Effector memory CD8-positive, alpha-beta T cell (primary cell): Measurements from ENCODE around the gene INPP5F.

ENCODE experiments used
- ATAC-seq: fragments of 150-1000 bp; cut with Tn5 transposase; replicated peaks from 2 replicates; pipeline ENCODE4 v1.10.0; 2021; ENCODE audit warnings: mild to moderate bottlenecking, moderate library complexity
- DNase-seq, 3 experiments: peaks; one replicate each; pipeline ENCODE4 v3.0.0; 2021
- H3K27ac Mint-ChIP-seq, 2 donors: one replicate each; pipeline ENCODE4 v1.8.0; 2022; ENCODE audit warnings: mild to moderate bottlenecking in 2 of 2, mixed read lengths in 2 of 2, moderate library complexity in 2 of 2
- H3K27me3 Mint-ChIP-seq, 2 donors: one replicate each; pipeline ENCODE4 v1.8.0; 2022; ENCODE audit warnings: mixed read lengths in 2 of 2
- H3K36me3 Mint-ChIP-seq: one replicate; pipeline ENCODE4 v1.8.0; 2022; ENCODE audit warnings: mild to moderate bottlenecking, moderate library complexity, mixed read lengths; ENCODE audit not compliant: insufficient read depth
- H3K4me1 Mint-ChIP-seq, 2 donors: one replicate each; pipeline ENCODE4 v1.8.0; 2022; ENCODE audit warnings: low read depth in 2 of 2, mixed read lengths in 2 of 2
- H3K4me3 Mint-ChIP-seq, 2 donors: one replicate each; pipeline ENCODE4 v1.8.0; 2022; ENCODE audit warnings: mild to moderate bottlenecking in 2 of 2, mixed read lengths in 2 of 2, moderate library complexity in 2 of 2
- H3K9me3 Mint-ChIP-seq, 2 donors: one replicate each; pipeline ENCODE4 v1.8.0; 2022; ENCODE audit warnings: mixed read lengths in 2 of 2

Gene INPP5F

DNA sequence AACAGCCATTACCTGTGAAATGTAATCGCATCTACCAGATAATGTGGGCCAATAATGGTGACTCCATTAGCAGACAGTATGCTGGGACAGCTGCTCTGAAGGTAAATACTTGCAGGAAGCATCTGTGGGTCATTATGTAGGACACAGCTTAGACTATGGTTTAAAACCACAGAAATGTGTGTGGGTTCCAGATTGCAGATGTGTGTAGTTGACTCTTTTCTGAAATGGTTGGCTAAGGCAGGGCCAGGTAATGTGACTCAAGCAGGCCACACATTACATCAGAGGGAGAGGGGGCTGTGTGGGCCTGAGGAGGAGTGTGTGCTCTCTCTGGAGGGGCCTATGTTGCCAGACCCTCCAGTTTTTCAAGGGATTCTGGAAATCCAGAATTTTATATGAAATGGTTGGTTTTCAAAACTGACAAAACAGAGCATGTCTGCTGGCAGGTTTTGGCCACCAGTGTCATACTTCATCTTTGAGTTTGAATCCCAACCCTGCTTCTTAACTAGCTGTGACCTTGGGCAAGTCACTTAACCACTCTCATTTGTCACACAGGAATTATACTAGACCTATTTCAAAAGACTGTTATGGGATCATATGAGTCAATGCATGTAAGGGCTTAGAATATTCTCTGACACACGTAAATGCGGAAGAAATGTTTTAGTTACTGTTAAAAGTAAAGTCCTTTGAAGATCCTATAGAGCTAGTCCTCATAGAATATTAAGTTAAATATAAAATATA, 82.3 kb downstream of the INPP5F start:
- Mint-ChIP-seq H3K4me1 (peaks cover 0 to 1% of the 10 kb centered on the region in 2 donors), H3K9me3 (no peaks in the 10 kb centered on the region), H3K4me3 (no peak overlapping the region), H3K36me3 (peaks cover 3% of the 10 kb centered on the region), H3K27ac (no peak overlapping the region), H3K27me3 (no peaks in the 10 kb centered on the region)
- no peak for DNase-seq
- ATAC-seq: peak; percentile 96

DNA sequence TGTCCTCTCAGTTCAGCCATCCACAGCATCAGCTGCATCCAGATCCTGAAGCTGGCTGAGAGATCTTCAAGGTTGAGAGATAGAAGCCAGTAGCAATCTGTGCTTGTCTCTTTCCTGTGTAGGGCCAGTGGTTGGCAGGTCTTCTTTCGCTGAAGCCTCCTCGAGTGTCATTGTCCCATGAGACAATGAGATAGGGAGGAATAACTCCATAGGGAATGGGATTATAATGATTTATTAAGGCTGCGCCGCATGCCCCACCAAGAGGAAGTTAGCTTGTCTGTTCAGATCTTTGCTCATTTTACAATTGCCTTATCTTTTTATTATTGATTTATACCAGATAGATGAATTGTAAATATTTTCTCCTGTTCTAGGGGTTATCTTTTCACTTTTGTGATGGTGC, 85.3 kb downstream of the INPP5F start:
- peaks cover 0 to 3% of the 10 kb centered on the region in 2 donors for H3K4me1 Mint-ChIP-seq
- DNase-seq (no peak), ATAC-seq (no peak)
- H3K9me3 Mint-ChIP-seq: no peaks in the 10 kb centered on the region
- no peak overlapping the region for H3K4me3 Mint-ChIP-seq
- no peaks in the 10 kb centered on the region for H3K36me3 Mint-ChIP-seq
- H3K27ac Mint-ChIP-seq: no peak overlapping the region
- no peaks in the 10 kb centered on the region for H3K27me3 Mint-ChIP-seq

DNA sequence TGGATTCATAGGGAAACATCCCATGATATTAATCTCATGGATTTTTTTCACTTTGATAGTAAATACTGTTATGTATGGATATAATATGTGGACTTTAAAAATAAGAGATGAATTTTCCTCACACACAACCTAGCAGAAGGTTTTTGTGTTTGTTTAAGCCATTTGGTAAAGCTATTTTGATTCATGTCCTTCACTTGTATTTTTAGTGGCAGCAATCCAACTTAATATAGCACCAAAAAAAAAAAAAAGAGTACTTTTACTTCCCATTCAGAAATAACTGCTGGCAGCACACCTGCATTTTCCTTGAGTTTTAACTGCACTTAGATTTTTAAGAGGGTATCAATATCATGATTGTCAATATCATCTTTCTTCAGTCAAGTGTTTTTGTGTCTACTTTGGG, 86.8 kb downstream of the INPP5F start:
- H3K4me1 Mint-ChIP-seq: peaks cover 0 to 3% of the 10 kb centered on the region in 2 donors
- H3K27ac Mint-ChIP-seq: no peak overlapping the region
- H3K36me3 Mint-ChIP-seq: no peaks in the 10 kb centered on the region

DNA sequence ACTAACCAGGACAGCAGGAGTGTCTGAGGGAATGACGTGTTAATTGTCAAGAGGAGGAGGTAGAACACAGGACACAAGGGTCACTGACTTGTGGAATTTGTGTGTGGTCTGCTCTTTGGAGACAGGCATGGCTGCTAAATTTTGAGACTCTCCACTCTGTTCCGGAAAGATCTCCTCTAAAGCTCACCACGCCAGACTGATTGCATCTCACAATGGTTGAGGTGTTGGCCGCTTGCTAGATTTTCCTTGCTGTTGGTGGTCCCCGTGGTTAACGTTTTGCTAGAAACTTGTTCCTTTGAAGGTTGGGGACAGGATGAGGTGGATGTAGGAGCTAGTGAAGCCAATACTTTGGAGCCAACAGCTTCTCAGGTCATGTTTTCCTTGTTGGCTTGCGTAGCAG, 89.8 kb downstream of the INPP5F start:
- Mint-ChIP-seq H3K36me3 (no peaks in the 10 kb centered on the region), H3K4me3 (no peak overlapping the region), H3K27me3 (no peaks in the 10 kb centered on the region), H3K27ac (no peak overlapping the region), H3K4me1 (peaks cover 0 to 2% of the 10 kb centered on the region in 2 donors), H3K9me3 (no peaks in the 10 kb centered on the region)
- no peak for DNase-seq
- peak; percentile 45 for ATAC-seq

More for the DNA sequence above, 86.8 kb downstream of the INPP5F start:
- DNase-seq (no peak), ATAC-seq (no peak)
- H3K4me3 Mint-ChIP-seq: no peak overlapping the region
- no peaks in the 10 kb centered on the region for H3K9me3 Mint-ChIP-seq
- H3K27me3 Mint-ChIP-seq: no peaks in the 10 kb centered on the region

DNA sequence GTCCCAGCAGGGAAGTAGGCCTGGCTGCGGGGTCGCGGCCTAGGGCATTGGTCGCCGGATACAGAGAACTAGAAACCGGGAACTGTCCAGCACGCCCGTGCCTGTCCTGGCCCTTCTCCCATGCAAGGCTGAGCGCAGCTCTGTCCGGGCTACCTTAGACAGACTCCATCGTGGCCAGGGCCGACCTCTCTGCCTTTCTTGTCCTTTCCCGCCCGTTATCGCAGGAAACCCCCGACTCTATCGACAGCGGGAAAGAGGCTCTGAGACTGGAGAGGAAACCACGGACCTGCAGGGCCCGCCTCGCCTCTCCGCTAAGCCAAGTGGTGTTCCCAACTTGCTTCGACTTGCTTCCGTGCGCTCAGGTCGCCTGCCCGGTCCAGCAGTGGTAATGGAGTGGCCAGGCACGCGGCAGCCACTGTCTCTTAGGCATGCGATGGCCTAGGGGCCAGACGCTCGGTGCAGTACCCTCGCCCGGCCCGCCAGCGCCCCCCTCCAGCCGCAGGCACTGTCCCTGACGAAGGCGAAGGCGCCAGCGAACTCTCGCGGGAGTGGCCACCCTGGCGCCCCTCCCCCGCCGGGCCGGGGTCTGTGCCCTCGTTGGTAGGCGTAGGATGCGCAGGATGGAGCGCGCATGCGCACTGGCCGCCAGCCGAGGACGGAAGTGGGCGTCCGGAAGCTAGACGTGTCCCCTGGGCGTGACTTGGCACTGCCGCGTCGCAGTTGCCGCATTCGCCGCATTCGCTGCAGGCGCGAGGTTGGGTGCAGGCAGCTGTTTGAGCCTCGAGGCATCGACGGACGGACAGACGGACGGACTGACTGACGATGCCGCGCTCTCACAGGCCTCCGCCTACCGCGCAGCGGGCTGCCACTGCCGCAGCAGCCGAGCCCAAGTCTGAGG, 92.4 kb downstream of the INPP5F start:
- no peaks in the 10 kb centered on the region for H3K36me3 Mint-ChIP-seq
- no peak overlapping the region for H3K27ac Mint-ChIP-seq
- peaks cover 0 to 2% of the 10 kb centered on the region in 2 donors for H3K4me1 Mint-ChIP-seq
- DNase-seq: peak in 2 of 3 experiments; percentile 10 to 18
- H3K27me3 Mint-ChIP-seq: no peaks in the 10 kb centered on the region
- ATAC-seq: peak; percentile 55
- H3K4me3 Mint-ChIP-seq: no peak overlapping the region
- H3K9me3 Mint-ChIP-seq: no peaks in the 10 kb centered on the region

DNA sequence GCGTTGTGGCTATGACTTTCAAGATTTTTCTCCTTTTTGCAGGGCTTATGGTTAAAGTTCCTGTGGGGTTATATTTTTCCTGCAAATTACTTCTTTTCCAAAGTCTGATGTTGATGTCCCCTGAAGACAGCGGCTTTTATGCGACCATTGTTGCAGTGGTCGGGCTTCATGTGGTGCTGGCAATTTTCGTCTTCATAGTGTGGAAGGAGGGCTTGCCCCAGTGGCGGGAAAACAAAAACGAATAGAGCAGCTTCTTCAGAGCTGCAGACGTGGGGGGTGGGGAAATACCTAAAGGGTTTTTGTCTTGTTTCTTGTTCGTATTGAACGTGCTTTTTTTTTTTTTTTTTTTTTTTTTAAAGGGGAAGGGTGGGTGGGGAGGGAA, 93.0 kb downstream of the INPP5F start:
- DNase-seq: no peak
- peaks cover 0 to 2% of the 10 kb centered on the region in 2 donors for H3K4me1 Mint-ChIP-seq
- H3K27ac Mint-ChIP-seq: no peak overlapping the region
- ATAC-seq: no peak
- no peaks in the 10 kb centered on the region for H3K27me3 Mint-ChIP-seq
- H3K4me3 Mint-ChIP-seq: no peak overlapping the region
- no peaks in the 10 kb centered on the region for H3K36me3 Mint-ChIP-seq
- no peaks in the 10 kb centered on the region for H3K9me3 Mint-ChIP-seq

DNA sequence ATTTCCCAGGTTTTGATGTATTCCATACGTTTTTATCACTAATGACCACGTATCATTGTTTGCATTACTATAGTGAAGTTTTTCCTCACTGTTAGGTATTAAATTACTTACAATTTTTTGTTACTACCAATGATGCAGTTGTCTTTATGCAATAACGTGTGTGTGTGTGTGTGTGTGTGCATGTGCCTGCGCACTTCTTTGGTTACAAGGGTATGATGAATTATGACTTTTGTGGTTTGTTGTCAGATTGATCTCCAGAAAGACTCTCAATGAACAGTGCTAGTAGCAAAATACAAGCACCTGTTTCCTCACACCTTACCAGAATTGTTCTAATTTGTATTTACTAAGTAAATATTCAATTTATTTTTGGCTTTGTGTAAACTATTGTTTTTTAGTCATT, 95.3 kb downstream of the INPP5F start:
- H3K27me3 Mint-ChIP-seq: no peaks in the 10 kb centered on the region
- no peaks in the 10 kb centered on the region for H3K4me1 Mint-ChIP-seq
- H3K36me3 Mint-ChIP-seq: no peaks in the 10 kb centered on the region
- H3K4me3 Mint-ChIP-seq: no peak overlapping the region
- ATAC-seq (no peak), DNase-seq (no peak)
- H3K9me3 Mint-ChIP-seq: no peaks in the 10 kb centered on the region
- no peak overlapping the region for H3K27ac Mint-ChIP-seq

DNA sequence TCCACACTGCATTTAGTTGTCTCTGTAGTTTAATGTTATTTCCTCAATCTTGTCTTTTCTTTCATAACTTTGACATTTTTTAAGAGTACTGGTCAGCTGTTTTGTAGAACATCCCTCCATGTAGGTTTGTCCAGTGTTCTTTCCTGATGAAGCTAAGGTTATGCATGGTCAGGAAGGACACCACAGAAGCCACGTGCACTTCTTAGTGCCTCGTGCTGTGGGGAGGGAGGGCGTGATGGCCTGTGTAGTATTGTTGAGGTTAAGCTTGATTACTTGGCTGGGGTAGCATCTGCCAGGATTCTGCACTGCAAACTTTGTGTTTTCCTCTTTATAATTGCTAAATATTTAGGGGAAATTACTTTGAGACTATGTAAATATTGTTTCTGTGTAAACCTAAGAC, 98.4 kb downstream of the INPP5F start:
- DNase-seq: no peak
- peak overlapping the region in 1 of 2 donors; percentile 24 for H3K27ac Mint-ChIP-seq
- H3K9me3 Mint-ChIP-seq: no peaks in the 10 kb centered on the region
- H3K27me3 Mint-ChIP-seq: no peaks in the 10 kb centered on the region
- no peak overlapping the region for H3K4me3 Mint-ChIP-seq
- H3K36me3 Mint-ChIP-seq: peaks cover 5% of the 10 kb centered on the region
- ATAC-seq: no peak
- no peaks in the 10 kb centered on the region for H3K4me1 Mint-ChIP-seq

DNA sequence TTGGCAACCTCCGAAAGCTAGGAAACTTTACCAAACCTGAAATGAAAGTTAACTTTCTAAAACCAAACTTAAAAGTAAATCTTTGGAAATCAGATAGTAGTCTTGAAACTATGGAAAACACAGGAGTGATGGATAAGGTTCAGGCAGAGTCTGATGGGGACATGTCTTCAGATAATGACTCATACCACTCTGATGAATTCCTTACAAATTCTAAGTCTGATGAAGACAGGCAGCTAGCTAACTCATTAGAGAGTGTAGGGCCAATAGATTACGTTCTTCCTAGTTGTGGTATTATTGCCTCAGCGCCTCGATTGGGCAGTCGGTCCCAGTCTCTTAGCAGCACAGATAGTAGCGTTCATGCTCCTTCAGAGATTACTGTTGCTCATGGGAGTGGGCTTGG, 100.9 kb downstream of the INPP5F start:
- ATAC-seq (no peak), DNase-seq (no peak)
- peaks cover 23% of the 10 kb centered on the region for H3K36me3 Mint-ChIP-seq
- H3K4me1 Mint-ChIP-seq: no peaks in the 10 kb centered on the region
- H3K27me3 Mint-ChIP-seq: no peaks in the 10 kb centered on the region
- peak overlapping the region in 1 of 2 donors; percentile 44 for H3K27ac Mint-ChIP-seq
- H3K9me3 Mint-ChIP-seq: no peaks in the 10 kb centered on the region
- H3K4me3 Mint-ChIP-seq: no peak overlapping the region

DNA sequence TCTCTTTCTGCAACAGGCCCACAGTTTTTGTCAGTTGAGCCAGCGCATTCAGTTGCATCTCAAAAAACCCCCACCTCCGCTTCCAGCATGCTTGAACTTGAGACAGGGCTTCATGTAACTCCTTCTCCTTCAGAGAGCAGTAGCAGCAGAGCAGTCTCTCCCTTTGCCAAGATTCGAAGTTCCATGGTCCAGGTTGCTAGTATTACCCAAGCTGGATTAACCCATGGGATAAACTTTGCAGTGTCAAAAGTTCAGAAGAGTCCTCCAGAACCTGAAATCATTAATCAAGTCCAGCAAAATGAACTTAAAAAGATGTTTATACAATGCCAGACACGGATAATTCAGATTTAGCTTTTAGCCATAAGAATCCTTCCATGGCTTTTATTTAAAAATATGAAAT, 101.6 kb downstream of the INPP5F start:
- peaks cover 29% of the 10 kb centered on the region for H3K36me3 Mint-ChIP-seq

DNA sequence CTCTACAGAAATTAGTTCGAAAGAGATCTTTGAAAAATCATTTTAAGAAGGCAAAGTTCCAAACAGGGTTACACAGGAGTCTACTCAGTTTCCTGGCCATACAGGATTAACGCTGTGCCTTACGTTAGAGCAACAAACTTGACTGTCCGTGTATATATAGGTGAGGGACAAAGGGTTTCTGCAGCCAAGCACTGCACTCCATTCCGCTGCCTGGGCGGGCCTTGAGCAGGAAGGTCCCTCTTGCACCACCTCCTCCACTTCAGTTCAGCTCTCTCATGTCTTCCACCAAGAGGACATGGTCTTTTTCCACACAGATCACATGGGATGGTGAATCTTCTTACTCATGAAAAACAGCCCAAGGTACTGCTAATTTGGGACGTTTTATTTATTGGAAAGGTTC, 103.6 kb downstream of the INPP5F start:
- Mint-ChIP-seq H3K36me3 (peaks cover 49% of the 10 kb centered on the region), H3K27ac (no peak overlapping the region), H3K4me1 (peaks cover 0 to 1% of the 10 kb centered on the region in 2 donors), H3K4me3 (no peak overlapping the region), H3K27me3 (no peaks in the 10 kb centered on the region), H3K9me3 (no peaks in the 10 kb centered on the region)
- no peak for DNase-seq
- ATAC-seq: no peak

More for the DNA sequence above, 101.6 kb downstream of the INPP5F start:
- Mint-ChIP-seq H3K27ac (peak overlapping the region; percentile 44 to 67), H3K4me3 (no peak overlapping the region), H3K9me3 (no peaks in the 10 kb centered on the region), H3K4me1 (no peaks in the 10 kb centered on the region), H3K27me3 (no peaks in the 10 kb centered on the region)
- DNase-seq (no peak), ATAC-seq (no peak)

DNA sequence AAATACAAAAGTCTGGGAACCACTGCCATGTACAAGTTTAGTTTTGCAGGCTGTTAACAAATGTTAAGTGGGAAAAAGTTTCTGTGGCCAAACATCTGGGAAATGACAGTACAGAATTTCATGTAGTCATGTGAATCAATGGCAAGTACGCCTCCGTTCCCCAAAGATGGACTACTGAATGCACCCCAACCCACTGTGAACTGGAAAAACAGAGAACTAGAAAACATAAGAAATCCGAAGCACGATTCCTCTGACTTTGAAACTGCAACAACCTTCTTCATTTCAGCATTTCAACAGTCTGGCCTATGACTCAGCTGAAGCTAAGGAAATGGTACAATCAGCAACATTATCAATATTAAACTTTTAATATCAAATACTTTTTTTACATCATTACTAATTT, 105.0 kb downstream of the INPP5F start:
- no peak for DNase-seq
- peaks cover 0 to 1% of the 10 kb centered on the region in 2 donors for H3K4me1 Mint-ChIP-seq
- H3K27ac Mint-ChIP-seq: no peak overlapping the region
- H3K27me3 Mint-ChIP-seq: no peaks in the 10 kb centered on the region
- peaks cover 63% of the 10 kb centered on the region for H3K36me3 Mint-ChIP-seq
- no peak overlapping the region for H3K4me3 Mint-ChIP-seq
- H3K9me3 Mint-ChIP-seq: no peaks in the 10 kb centered on the region
- no peak for ATAC-seq

DNA sequence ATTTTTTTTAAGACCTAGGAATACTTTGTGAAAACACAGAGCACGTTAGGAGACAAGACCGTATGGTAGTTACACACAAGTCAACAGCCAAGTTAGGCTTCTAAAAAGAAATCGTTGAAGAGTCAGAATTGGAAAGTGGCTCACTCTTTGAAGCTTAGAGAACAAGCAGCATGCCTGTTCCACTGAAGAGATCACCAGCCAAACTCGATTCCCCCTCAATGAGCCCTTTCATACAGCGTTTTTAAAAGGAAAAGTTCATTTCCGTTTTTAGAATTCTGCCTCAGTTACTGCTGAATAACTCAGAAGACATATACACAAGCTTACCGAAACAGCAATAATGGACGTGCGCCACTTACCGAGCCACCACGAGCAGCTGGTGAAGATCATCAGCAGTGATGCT, 105.8 kb downstream of the INPP5F start:
- H3K9me3 Mint-ChIP-seq: no peaks in the 10 kb centered on the region
- H3K4me3 Mint-ChIP-seq: no peak overlapping the region
- no peak for ATAC-seq
- H3K27ac Mint-ChIP-seq: no peak overlapping the region
- peaks cover 0 to 1% of the 10 kb centered on the region in 2 donors for H3K4me1 Mint-ChIP-seq
- DNase-seq: no peak
- H3K36me3 Mint-ChIP-seq: peaks cover 72% of the 10 kb centered on the region
- H3K27me3 Mint-ChIP-seq: no peaks in the 10 kb centered on the region

DNA sequence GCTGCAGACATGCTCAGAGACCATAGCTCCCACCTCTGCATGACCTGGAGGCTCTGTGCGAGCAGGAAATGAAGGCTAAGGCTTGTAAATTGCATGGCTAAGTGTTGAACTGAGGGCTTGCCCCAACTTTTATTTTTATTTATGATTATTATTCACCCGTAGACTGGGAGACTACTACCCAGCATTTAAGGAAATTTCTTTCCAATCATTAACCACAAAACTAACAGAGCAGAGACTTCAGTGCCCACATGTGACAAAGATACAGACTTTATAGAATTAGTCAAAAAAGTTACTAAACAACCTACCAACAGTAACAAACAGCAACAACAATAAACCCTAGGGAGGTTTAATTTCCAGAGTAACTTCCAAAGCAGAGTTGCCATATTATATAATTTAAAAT, 107.1 kb downstream of the INPP5F start:
- Mint-ChIP-seq H3K9me3 (no peaks in the 10 kb centered on the region), H3K27ac (peak overlapping the region; percentile 47 to 75), H3K36me3 (peaks cover 84% of the 10 kb centered on the region), H3K4me3 (no peak overlapping the region), H3K4me1 (peaks cover 0 to 1% of the 10 kb centered on the region in 2 donors), H3K27me3 (no peaks in the 10 kb centered on the region)
- no peak for DNase-seq
- ATAC-seq: no peak
